ENCODE measurements around the gene RBMS3.

The RBMS3 gene

GRCh38 chr3:29731050-29731449 lies 450.2 kb downstream of the RBMS3 start:
- DNase-seq (ENCODE audit: low read depth): no peak

GRCh38 chr3:29741231-29741630 lies 460.4 kb downstream of the RBMS3 start:
- no peak for DNase-seq (ENCODE audit: low read depth)

GRCh38 chr3:29745232-29745870 lies 464.5 kb downstream of the RBMS3 start:
- no peak for DNase-seq (ENCODE audit: low read depth)

- DNase-seq (ENCODE audit: low read depth): no peak
Measured at GRCh38 chr3:29746163-29746760, 465.4 kb downstream of the RBMS3 start.

- DNase-seq (ENCODE audit: low read depth): no peak
Measured at GRCh38 chr3:29747991-29748390, 467.1 kb downstream of the RBMS3 start.

- DNase-seq (ENCODE audit: low read depth): no peak
Measured at GRCh38 chr3:29751647-29752314, 470.9 kb downstream of the RBMS3 start.

GRCh38 chr3:29754346-29754745 lies 473.5 kb downstream of the RBMS3 start:
- no peak for DNase-seq (ENCODE audit: low read depth)

GRCh38 chr3:29755416-29755815 lies 474.5 kb downstream of the RBMS3 start:
- no peak for DNase-seq (ENCODE audit: low read depth)

GRCh38 chr3:29757054-29757777 lies 476.3 kb downstream of the RBMS3 start:
- no peak for DNase-seq (ENCODE audit: low read depth)

GRCh38 chr3:29758108-29758433 lies 477.2 kb downstream of the RBMS3 start:
- no peak for DNase-seq (ENCODE audit: low read depth)

- DNase-seq (ENCODE audit: low read depth): no peak
Measured at GRCh38 chr3:29758434-29759322, 477.8 kb downstream of the RBMS3 start.

- no peak for DNase-seq (ENCODE audit: low read depth)
Measured at GRCh38 chr3:29759411-29760225, 478.7 kb downstream of the RBMS3 start.

GRCh38 chr3:29760226-29760685 lies 479.4 kb downstream of the RBMS3 start:
- DNase-seq (ENCODE audit: low read depth): no peak

- DNase-seq (ENCODE audit: low read depth): no peak
Measured at GRCh38 chr3:29761517-29761916, 480.6 kb downstream of the RBMS3 start.

- no peak for DNase-seq (ENCODE audit: low read depth)
Measured at GRCh38 chr3:29763115-29763514, 482.2 kb downstream of the RBMS3 start.

GRCh38 chr3:29764041-29764440 lies 483.2 kb downstream of the RBMS3 start:
- DNase-seq (ENCODE audit: low read depth): no peak

- DNase-seq (ENCODE audit: low read depth): no peak
Measured at GRCh38 chr3:29764603-29765254, 483.9 kb downstream of the RBMS3 start.

GRCh38 chr3:29771602-29772001 lies 490.7 kb downstream of the RBMS3 start:
- DNase-seq (ENCODE audit: low read depth): no peak

- DNase-seq (ENCODE audit: low read depth): no peak
Measured at GRCh38 chr3:29772436-29772835, 491.6 kb downstream of the RBMS3 start.

GRCh38 chr3:29773481-29773880 lies 492.6 kb downstream of the RBMS3 start:
- no peak for DNase-seq (ENCODE audit: low read depth)

Data from stimulated activated CD8-positive, alpha-beta memory T cell treated with anti-CD3 and anti-CD28 coated beads, Interleukin-15, amount 100 ng/mL, for 24 hours (primary cell).